OCI-LY3 (cell line): Measurements from ENCODE around the gene HCN1.

Experiments
- EZH2phosphoT487 ChIP-seq: fragments of 200-600 bp; shearing (Covaris generic); IDR thresholded peaks from 2 replicates; pipeline ENCODE4 v1.6.1; 2018; ENCODE audit warnings: antibody characterized with exemption, mixed run types, low read depth
- TF ChIP-seq, protein P1 (sequence below): fragments of 200-600, 300-600 bp; sonication (generic); IDR thresholded peaks from 2 replicates; pipeline ENCODE4 v1.5.1; 2014; ENCODE audit warnings: antibody characterized with exemption, low read length, low read depth

DNA sequence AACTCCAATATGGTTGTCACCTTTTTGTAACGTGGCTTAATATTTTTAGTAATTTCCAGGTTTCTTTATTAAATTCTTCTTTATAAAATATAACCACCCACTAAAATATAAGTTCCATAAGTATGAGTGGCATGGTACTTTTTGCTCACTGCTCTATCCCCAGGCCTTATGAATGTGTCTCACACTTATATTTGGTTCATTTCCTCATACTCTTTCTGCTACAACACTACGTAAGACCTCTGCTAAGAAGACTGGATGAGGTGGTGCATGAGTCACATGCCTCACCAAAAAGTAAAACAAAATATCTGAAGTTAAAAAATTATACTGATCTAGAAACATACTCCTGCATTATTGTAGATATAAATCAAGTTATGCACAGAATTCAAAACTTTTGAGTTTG is 400.9 kb downstream of the HCN1 start:
- TF ChIP-seq, protein P1, sequence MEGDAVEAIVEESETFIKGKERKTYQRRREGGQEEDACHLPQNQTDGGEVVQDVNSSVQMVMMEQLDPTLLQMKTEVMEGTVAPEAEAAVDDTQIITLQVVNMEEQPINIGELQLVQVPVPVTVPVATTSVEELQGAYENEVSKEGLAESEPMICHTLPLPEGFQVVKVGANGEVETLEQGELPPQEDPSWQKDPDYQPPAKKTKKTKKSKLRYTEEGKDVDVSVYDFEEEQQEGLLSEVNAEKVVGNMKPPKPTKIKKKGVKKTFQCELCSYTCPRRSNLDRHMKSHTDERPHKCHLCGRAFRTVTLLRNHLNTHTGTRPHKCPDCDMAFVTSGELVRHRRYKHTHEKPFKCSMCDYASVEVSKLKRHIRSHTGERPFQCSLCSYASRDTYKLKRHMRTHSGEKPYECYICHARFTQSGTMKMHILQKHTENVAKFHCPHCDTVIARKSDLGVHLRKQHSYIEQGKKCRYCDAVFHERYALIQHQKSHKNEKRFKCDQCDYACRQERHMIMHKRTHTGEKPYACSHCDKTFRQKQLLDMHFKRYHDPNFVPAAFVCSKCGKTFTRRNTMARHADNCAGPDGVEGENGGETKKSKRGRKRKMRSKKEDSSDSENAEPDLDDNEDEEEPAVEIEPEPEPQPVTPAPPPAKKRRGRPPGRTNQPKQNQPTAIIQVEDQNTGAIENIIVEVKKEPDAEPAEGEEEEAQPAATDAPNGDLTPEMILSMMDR = no peak
- TF ChIP-seq EZH2phosphoT487 = no peak
